Activated T-cell treated with anti-CD3 and anti-CD28 coated beads, Interleukin-2, amount 50 U/mL, for 48 hours (primary cell): Measurements from ENCODE around the gene MYO7A.
"Not testable (repeated sequence)": the region's sequence is repeated elsewhere in the genome, so short reads cannot be mapped to it uniquely, and the experiment has no call there.

Experiments
- DNase-seq, 2 experiments: peaks; one replicate each; pipeline ENCODE4 v3.0.0-alpha.2; 2020

MYO7A gene

DNA sequence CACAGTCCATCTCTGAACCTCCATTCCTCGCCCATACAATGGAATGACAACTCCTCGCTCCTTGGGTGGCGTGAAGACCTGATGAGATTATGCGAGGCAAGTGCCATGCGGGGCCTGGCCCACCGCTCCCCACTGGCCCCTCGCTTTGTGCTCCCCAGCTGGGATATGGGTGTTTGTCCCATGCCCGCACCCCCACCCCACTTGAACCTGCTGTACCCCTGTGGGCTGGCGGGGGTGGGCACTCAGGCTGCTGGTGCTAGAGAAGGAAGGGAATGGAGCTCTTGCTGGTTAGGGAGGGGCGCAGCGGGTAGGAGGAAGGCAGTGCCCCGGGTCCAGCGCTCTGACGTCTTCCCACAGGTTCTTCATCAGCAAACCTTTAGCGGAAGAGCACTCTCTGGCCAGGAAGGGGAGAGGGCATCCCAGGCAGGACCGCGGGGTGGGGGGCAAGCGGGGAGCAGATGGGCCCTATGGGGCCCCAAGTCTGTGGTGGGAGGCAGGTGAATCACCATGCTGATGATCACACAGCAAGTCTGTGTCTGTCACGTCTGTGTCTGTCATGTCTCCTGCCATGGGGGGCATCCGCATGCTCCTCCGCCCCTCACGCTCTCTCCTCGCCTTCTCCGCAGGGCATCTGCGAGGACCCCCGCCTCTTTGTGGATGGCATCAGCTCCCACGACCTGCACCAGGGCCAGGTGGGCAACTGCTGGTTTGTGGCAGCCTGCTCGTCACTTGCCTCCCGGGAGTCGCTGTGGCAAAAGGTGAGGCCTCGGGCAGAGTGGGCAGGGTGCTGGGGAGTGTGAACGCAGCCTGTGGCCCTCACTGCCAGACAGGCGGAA, 34.8 kb upstream of the MYO7A start:
- DNase-seq, result no peak

DNA sequence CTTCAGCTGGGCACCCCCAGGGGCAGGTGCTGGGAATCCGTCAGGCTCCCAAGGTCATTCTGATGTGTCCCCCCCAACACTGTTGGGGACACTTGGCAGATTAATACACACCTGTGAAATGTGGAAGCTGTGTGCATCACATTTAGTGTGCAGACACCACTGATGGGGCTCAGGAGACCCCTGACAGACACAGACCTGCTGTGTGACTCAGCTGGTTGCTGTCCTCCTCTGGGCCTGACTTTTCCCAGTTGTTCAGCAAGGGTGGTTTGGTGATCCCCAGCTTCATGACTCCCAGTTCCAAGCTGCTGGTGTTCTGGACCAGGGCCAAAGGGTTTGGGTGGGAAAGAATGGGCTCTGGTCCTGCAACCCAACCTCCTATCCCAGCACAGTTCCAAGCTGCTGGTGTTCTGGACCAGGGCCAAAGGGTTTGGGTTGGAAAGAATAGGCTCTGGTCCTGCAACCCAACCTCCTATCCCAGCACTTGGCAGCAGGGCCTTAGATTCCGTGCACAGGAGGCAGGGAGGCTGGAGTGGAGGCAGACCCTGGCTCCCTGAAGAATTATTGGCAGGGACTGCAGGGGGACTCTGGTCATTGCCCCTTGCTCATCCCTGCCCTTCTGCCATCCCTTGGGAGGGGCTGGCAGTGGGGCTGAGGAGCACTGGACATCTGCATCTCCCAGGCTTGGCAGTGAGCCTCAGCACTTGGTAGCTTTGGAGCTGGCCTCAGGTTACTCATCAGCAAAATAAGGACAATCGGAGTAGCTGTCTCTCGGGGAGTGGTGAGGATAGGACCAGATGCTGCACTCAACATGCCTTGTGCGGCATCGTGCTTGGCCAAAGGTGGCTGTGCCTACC, 33.8 kb upstream of the MYO7A start:
- DNase-seq, result no peak

DNA sequence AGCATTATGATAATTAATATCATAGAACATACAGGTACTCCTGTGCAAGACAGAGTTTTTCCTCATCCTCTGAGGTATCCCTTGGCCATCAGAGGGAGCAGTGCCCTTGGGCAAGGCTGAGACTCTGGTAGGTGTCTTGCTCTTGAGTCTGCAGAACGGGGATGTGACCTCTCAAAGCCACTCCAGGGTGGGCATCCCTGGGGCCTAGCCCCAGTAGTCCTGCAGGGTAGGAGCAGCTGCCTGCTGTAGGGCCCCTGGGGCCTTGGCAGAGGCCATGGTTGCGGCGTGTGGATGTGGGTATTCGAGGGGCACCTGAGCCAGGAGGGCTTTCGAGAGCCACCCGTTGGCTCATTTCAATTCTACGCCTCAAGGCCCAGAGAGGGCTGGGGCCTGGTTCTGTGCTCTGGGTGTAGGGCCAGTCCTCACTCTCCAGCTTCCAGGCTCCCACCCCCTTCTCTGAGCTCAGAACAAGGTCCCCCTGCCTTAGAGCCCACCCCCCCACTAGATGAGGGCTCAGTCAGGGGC, 33.1 kb upstream of the MYO7A start:
- no peak for DNase-seq

DNA sequence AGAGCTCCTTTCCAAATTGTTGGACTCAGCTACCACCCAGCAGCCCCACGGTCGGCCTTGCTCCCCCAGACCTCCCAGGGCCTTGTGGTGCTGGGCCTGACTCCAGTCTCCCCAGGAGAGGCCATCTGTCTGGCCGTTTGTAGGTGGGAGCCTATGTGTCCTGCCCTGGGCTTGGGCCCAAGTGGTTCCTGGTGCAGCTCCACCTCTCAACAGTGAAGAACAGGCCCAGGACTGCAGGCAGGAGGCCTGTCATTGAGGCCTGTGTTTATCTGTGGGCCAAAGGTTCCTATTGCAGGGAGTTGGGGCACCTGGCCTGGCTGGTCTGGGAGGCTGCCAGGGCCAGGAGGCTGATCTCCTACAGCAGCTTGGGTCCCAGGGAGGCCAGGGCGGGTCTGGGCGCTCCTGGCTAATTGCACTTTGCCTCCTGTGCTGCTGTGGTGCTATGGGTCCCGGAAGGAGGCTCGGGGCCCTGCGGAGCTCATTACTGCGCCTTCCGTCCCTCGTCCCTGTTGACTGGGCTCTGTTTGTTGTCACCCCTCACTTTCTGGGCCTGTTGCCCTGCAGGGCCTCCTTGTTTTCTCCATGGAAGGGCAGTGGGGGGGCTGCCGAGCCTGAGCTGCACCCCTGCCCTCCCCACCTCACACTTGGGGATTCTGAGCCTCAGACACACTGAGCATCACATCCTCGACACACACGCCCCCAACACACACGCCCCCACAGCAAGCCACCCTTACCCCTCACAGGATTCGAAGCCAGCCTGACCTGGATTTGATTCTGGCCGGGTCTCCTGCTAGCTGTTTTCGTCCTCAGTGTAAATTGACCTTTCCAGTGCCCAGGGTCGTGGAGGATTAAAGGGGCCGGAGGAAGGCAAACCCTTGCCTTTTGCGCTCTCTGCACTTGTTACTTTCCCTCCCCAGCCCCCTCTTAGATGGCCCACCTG, 32.2 kb upstream of the MYO7A start:
- DNase-seq, result no peak

DNA sequence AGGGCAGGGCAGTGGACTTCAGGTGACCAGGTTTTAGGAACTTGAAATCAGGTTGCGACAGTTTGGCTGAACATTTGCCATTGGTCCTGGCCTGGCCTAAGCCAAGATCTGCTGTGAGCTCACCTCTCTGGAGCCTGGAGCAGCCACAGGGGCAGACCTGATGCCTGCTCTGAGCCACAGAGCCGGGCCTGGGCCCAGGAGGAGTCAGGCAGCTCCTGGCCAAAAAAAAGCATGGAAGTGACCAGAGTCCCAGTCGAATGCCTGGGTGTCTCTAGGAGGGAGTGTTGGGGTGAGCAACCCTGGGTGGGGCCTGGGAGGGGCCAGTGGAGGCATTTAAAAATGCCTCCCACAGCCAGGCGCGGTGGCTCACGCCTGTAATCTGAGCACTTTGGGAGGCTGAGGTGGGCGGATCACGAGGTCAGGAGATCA, 31.4 kb upstream of the MYO7A start:
- no peak for DNase-seq

DNA sequence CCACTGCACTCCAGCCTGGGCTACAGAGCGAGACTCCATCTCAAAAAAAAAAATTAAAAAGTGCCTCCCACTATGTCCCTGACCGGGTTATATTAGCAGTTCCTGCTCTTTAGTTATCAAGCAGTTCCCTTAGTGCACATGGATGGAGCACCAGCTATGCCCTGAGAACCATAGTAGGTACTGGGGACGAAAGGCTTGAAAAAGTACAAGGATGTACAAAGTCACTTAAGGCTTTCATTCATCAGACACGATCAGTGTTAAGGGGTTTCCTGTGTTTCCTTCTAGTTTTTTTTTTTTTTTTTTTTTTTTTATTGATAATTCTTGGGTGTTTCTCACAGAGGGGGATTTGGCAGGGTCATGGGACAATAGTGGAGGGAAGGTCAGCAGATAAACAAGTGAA, 30.9 kb upstream of the MYO7A start:
- not testable (repeated sequence) for DNase-seq

DNA sequence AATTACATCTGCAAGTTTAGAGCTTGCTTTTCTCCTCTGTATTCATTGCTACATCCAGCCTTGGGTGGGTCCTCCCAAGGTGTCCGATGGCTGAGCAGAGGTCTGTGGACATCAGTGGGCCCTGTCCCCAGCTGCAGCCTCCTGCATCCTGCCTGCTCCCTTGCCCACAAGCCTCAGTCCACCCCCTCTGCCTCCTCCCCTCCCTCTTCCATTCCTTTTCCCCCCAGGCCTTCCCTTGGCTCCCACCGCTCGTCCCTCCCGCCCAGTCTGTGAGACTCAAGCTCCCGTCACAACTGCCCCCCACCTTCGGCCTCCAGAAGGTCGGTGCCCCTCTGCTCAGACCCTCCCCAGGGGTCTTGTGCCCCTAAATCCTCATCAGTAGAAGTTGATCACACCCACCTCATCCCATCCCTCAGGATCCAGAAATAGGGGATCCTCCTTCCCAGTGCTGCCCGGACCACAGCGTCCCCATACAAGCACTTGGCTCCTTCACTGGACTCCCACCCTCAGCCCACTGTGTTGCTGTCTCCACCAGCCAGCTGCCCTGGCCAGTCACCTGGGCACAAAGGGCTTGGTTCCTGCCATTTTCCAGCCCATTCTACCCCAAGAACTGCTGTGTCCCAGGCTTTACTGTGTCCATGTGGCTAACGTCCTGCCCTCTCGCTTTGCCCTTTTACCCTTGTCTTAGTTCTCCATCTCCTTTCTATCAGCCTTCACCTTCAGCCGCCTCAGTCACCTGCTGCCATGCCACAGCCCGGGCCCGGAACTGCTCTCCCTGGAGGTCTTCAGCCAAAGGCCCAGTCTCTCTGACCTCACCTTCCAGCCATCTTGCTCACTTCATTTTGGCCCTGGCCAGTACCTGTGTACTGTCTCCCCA, 27.6 kb upstream of the MYO7A start:
- no peak for DNase-seq

DNA sequence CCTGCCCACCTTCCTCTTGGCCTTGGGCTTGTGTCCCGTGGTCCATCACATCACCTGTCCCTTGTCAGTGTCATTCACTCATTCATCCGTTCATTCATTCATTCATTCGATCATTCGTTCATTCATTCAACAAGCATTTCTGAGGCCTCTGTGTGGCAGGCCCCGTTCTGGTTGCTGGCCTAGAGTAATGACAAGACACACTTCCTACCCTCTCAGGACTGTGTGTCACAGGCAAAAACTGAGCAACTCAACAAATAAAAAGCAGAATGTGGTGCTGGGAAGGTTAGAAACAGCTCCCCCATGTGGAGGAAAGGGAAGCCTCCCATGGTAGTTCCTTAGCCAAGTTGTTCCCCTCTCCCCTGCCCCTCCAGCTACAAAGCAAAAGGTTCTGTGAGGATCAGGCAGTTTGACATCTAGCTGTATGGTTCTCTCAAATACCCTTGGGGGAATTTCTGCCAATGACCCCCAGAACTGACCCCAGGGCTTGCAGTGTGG, 27.0 kb upstream of the MYO7A start:
- DNase-seq, result no peak

DNA sequence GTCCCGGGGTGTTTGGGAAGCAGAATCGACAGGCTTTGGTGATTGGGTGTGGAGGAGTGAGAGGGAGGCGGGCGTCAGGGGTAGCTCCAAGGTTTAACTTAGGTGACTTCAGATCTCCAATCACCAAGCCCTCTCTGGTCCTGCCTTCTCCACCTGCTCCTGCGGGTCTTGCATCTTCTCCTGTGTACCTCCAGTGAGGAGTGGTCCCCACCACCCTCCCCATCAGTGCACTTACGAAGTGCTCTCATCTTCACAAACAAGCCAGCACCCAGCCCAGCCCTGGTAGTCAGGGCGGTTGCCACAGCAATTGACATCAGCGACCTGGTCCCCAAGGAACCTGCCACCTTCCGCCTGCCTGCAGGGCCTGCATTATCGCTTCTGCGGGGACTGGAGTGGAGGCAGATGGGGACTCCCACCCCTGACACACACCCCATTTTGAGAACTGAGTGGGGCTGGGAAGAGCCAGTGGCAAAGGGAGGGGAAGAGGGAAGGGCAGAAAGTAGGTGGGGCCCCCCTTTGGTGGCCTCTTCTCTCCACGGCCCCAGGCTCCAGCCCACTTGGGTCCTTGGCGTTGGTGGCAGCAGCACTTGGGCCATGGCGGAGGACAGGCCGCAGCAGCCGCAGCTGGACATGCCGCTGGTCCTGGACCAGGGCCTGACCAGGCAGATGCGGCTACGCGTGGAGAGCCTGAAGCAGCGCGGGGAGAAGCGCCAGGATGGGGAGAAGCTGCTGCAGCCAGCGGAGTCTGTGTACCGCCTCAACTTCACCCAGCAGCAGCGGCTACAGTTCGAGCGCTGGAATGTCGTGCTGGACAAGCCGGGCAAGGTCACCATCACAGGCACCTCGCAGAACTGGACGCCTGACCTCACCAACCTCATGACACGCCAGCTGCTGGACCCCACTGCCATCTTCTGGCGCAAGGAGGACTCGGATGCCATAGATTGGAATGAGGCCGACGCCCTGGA, 25.5 kb upstream of the MYO7A start, which contains the start of gene OMP:
TSS of gene OMP (plus strand) at position 595 of the 965 bp plus-strand sequence. CDS start at position 595, 0 bp downstream.
- DNase-seq, result no peak

DNA sequence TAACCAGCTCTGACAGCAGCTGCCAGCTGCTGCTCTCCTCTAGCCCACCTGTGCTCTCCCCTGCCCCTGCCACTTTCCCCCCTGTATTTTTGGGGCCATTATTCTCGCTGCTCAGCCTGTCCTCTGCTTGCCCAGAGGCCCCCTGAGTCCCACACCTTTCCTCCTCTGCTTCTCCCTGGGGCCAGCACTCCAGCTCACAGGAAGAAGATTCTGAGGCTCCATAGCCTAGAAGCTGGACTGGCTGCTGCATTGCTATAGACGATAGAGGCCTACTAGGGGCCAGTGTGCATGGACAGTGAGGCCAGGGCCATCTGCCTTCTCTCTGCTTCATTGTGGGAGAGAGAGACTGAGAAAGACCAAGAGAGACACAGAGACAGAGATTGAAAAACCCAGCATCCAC, 24.7 kb upstream of the MYO7A start:
- DNase-seq, result no peak

DNA sequence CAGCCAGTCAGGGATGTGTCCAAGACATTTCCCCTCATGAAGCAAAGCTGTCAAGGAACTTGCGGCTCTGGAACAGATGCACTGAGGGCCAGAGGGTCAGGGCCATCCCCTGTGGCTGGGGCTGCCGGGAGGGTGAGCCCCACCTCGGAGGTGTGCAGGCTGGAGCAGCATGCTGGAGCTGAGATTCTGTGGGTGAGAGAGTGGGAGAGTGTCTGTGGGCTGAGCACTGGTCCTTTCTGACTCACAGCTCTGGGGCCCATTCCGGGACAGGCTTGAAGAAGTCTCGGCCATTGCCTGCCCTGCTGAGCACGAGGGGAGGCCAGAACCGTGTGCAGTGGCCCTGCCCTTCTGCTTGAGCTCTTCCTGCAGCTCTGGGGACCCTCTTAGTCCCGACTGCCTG, 23.3 kb upstream of the MYO7A start:
- DNase-seq, result no peak

DNA sequence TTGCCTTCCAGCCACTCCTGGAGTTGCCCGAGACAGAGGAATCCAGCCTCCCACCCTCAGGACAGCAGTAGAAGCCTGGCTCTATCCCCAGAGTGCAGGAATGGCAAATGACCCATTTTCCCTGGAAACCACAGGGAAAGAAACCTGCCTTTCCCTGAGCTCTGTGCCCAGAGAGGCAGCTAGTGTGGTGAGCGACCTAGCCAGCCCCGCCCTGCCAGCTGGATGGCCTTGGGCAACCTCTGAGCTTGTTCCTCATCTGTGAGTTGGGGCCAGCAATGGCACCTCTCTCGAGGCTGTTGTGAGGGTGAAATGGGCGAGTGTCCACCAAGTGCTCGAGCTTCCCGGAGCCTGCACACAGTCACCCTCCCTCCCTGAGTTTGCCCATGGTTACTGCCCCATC, 21.7 kb upstream of the MYO7A start:
- no peak for DNase-seq

DNA sequence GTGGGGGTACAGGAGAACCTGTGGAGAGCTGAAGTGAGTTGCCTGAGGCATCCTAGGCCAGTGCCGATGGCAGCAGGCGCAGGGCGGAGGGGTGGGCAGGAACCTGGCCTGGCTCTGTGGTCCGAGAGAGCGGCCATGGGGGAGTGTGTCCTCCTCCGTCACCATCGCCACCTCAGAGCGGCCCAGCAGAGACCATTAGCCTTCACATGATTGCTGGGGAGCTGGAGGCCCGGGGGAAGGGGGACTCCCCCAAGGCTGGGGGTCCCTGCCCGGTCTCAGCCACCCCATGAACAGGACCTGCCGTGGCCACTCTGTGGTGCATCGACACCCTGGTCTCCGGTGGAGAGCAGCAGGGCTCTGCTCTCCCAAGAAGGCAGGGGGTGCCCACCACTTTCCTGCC, 21.3 kb upstream of the MYO7A start:
- no peak for DNase-seq

DNA sequence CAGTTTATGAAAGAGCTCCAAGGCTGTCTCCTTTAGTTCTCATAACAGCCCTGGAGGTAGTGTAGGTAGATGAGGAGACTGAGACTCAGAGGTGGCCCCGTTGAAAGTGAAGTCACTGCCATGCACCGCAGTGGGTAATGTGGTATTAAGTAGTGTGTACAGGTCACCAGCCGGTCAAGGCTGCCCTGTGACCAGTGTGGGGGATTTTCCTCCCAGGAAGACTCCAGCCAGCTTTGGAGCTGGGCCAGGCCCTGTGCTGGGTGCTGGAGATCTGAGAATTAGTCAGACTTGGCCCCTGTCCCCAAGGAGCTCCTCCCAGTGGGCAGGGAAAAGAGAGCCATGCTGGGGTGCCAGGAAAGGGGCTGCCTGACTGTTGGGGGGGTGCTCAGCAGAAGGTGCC, 20.1 kb upstream of the MYO7A start:
- no peak for DNase-seq

DNA sequence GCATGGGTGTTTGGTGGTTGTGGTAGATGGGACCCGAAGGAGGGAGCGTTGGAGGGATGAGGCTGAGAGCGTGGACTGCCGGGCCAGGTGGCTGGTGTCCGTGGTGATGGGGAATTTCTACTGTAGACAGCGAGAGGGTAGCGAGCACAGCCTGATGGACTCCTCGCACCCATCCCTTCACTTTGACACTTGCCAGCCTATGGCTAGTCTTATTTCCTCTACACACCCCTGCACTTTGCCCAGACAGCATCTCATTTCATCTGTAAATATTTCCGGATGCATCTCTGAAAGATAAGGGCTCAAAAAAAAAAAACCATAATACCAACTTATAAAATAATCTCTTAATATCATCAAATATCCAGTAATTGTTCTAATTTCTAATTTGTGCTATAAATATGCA, 19.6 kb upstream of the MYO7A start:
- no peak for DNase-seq

DNA sequence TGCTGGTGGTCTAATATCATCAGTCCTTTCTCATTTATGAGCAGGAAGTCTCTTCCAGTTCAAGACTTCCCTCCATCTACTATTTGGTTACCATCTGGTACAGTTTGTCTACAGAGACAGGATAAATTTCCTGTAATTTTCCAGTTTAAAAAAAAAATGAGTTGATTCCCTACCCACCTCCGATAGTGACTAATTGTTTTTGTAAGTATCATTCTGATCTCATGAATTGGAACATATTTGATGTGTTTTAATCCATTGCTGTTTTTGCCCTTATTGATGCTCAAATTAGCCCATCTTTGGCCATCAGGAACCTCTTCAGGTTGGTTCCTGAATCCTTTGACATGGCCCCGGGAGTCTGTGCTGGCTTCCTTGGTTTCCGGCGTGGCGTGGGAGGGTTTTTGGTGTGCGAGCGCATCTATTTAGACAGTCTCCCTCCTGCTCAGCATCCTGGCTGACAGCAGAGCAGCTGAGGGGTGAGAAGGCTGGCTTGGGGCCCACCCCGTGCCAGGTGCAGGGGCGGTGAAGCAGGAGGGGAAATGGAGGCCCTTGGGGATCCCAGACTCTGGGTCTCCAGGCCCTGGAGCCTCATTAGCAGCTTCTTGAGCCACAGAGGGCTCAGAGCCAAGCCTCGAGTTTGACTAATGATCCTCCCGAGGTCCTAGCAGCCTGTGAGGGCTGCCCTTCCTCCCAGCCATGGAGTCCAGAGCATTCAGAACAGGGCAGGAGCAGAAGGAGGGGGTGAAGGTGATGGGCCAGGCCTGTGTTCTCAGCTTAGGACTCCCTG, 18.6 kb upstream of the MYO7A start:
- no peak for DNase-seq

DNA sequence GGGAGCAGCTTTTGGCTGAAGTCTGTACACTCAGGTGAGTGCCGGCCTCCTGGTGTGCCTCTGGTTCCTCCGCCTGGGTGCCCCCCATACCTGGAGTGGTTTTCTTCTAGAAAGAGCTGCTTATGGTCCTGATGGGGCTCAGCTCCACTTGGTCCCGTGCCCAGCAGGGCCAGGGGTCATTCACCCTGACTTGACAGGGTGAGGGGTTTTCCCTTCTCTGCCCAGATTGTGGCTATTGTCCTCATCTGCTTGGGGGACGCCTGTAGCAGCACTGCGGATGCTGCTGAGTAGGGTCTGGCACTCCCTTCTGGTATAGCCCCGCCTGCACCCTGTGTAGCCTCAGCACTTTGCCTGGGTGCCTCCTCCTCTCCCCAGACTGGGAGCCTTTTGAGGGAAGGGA, 17.2 kb upstream of the MYO7A start:
- DNase-seq, result no peak

DNA sequence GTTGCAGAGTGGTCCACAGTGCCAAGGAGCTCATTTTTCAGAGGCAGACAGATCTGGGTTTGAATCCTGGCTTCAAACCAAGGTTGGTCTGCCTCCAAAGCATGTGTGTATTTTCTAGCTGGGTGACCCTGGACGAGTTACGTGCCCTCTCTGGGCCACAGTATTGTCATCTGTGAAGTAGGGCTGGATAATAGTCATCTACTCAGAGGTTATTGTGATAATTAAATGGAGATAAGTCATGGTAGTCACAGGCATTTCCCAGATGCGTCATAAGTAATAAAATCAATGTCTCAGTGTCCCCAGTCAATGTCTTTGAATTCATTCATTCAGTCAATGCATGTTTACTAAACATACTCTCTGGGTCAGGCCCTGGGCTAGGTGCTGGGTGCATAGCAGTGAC, 16.8 kb upstream of the MYO7A start:
- no peak for DNase-seq

DNA sequence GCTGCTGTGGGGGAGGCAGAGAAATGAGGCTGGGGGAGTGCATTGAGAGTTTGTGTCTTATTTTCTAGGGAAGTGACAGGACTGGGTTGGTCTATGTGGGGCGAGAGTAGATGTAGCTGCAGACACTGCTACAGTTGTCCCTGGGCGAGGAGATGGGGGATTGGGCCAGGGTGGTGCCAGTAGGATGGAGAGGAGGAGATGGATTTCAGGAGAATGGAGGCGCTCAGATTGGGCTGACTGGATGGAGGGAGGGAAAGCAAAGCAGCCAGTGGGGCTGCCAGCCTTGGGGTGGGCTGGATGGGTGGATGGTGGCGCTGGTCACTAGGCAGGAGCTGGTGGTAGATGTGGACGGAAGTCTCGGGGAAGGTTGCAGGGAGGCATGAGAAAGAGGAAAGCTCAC, 16.1 kb upstream of the MYO7A start:
- no peak for DNase-seq
